ENCODE data around the gene PYCR2.

DNA sequence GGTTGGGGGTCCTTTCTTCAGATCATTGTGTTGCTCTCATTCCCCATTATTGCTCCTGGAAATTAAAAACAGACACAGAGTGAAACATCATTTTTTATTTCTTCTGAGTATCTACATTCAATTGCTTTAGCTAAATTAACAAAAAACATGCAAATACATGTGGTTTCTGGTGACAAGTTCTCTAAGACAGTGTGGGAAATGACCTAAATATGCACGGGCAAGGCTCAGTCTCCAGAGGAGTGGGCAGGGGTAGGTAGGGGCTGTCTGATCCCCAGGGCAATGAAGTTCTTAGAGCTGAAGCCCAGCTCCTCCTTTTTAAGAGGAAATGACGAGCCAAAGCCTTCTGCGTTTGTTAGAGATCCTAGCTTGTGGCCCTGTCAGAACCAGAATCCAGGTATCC is 12.5 kb upstream of the PYCR2 start:
- TF ChIP-seq POLR2A (IDR thresholded peaks at IDR 0.05), result no peak
- TF ChIP-seq, protein P1, sequence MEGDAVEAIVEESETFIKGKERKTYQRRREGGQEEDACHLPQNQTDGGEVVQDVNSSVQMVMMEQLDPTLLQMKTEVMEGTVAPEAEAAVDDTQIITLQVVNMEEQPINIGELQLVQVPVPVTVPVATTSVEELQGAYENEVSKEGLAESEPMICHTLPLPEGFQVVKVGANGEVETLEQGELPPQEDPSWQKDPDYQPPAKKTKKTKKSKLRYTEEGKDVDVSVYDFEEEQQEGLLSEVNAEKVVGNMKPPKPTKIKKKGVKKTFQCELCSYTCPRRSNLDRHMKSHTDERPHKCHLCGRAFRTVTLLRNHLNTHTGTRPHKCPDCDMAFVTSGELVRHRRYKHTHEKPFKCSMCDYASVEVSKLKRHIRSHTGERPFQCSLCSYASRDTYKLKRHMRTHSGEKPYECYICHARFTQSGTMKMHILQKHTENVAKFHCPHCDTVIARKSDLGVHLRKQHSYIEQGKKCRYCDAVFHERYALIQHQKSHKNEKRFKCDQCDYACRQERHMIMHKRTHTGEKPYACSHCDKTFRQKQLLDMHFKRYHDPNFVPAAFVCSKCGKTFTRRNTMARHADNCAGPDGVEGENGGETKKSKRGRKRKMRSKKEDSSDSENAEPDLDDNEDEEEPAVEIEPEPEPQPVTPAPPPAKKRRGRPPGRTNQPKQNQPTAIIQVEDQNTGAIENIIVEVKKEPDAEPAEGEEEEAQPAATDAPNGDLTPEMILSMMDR (IDR thresholded peaks at IDR 0.05), result no peak
